Myocyte (in vitro differentiated cells): Measurements from ENCODE around the gene ZCCHC14. TPM values are rescaled to one million over a fixed set of nuclear protein-coding genes. Genes with fewer than 3 reads are reported as not detected.

ENCODE experiments used
- DNase-seq: peaks from one replicate; pipeline ENCODE4 v3.0.0-alpha.2; 2012; ENCODE audit warnings: low read depth
- total RNA-seq: library from RNA; depleted of rRNA; stranded (reverse); fragments of >200 nt; gene quantifications from 2 replicates; pipeline ENCODE4 v1.2.3, GENCODE V29; 2014

Gene ZCCHC14
- total RNA-seq, 1 donor from 2014 or later: 7.9 TPM

GRCh38 chr16:87435372-87436224 is 57.2 kb downstream of the ZCCHC14 start:
- DNase-seq: no peak

GRCh38 chr16:87434146-87434667 is 58.6 kb downstream of the ZCCHC14 start:
- no peak for DNase-seq

- no peak for DNase-seq
Observed at GRCh38 chr16:87432330-87432915, 60.4 kb downstream of the ZCCHC14 start.

- DNase-seq: peak; percentile 54
Observed at GRCh38 chr16:87431926-87432325, 60.9 kb downstream of the ZCCHC14 start.

GRCh38 chr16:87426423-87427215 is 66.2 kb downstream of the ZCCHC14 start:
- DNase-seq: no peak

GRCh38 chr16:87425941-87426340 is 66.9 kb downstream of the ZCCHC14 start:
- DNase-seq: no peak

- DNase-seq: no peak
Observed at GRCh38 chr16:87424266-87424665, 68.6 kb downstream of the ZCCHC14 start.

- no peak for DNase-seq
Observed at GRCh38 chr16:87423429-87423828, 69.4 kb downstream of the ZCCHC14 start.

- DNase-seq: no peak
Observed at GRCh38 chr16:87422106-87422505, 70.7 kb downstream of the ZCCHC14 start.

- DNase-seq: no peak
Observed at GRCh38 chr16:87421003-87421912, 71.6 kb downstream of the ZCCHC14 start.

- no peak for DNase-seq
Observed at GRCh38 chr16:87420026-87421002, 72.5 kb downstream of the ZCCHC14 start.

GRCh38 chr16:87418644-87419043 is 74.2 kb downstream of the ZCCHC14 start:
- no peak for DNase-seq

GRCh38 chr16:87418216-87418615 is 74.6 kb downstream of the ZCCHC14 start:
- no peak for DNase-seq

GRCh38 chr16:87417528-87417910 is 75.3 kb downstream of the ZCCHC14 start:
- peak; percentile 77 for DNase-seq

GRCh38 chr16:87416826-87417527 is 75.8 kb downstream of the ZCCHC14 start:
- peak; percentile 56 for DNase-seq

GRCh38 chr16:87415441-87415840 is 77.4 kb downstream of the ZCCHC14 start:
- no peak for DNase-seq

GRCh38 chr16:87414251-87414680 is 78.6 kb downstream of the ZCCHC14 start:
- DNase-seq: no peak

GRCh38 chr16:87412996-87413421 is 79.8 kb downstream of the ZCCHC14 start:
- DNase-seq: no peak
